DMS 273 treated with DMSO at 0.1 percent for 48 hours (cell line): ENCODE measurements around the gene SIGLEC6.

ENCODE experiments used
- DNase-seq: peaks from one replicate; lab custom pipeline; 2025; lab: John Stamatoyannopoulos, UW

SIGLEC6 gene

DNA sequence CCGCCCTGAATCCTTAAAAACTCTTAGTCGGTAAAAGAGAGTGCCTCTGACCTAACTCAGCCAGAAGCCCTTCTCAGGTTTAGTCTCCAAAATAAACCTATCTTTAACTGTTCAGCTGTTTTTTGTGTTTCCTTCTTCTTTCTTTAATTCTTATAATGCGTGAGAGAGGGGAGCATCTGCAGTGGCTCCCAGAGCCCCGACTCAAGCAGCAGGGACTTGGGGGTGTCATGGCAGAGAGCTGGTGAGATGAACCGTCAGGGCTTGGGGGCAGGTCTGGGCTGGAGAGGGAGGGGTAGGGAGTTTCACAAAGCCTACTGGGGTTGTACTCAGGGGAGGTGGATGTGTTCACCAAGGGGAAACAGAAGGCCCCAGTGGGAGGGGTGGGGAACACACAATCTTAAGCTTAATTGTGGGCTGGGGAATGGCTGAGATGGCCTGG is 16.8 kb upstream of the SIGLEC6 start:
- no peak for DNase-seq

DNA sequence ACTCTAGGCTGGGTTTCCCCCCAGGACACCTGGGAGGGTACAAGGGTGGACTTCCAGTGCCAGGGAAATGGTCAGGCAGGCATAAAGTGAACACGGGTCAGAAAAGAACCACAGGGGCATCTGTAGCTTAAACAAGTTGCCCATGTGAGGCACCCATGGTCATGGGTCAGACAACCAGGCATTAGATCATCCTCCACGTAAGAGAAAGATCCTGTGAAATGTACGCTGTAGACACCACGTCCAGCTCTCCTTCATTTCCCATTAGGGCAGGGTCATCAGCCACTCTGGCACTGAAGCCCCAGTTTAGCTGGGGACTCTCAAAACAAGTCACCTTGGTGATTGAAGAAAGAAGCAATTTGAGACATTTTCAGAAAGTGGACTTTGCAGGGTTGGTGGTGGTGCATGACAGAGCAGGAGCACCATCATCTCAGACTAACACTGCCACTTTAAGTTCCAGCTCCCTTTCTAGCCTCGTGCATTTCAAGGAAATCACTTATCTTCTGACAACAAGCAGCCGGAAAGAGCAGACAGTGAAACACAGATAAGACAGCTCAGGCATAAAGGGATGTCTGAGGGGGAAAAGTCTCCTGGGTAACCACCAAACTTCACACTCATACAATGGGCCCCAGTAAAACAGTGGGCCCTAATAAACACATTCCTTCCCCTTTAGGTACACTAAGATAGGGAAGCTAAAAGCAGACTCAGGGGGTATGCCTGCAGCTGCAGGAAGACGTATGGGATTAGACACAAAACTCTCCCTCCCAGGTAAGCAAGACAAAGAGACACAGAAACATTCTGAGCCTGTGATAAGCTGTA is 16.1 kb upstream of the SIGLEC6 start:
- no peak for DNase-seq

DNA sequence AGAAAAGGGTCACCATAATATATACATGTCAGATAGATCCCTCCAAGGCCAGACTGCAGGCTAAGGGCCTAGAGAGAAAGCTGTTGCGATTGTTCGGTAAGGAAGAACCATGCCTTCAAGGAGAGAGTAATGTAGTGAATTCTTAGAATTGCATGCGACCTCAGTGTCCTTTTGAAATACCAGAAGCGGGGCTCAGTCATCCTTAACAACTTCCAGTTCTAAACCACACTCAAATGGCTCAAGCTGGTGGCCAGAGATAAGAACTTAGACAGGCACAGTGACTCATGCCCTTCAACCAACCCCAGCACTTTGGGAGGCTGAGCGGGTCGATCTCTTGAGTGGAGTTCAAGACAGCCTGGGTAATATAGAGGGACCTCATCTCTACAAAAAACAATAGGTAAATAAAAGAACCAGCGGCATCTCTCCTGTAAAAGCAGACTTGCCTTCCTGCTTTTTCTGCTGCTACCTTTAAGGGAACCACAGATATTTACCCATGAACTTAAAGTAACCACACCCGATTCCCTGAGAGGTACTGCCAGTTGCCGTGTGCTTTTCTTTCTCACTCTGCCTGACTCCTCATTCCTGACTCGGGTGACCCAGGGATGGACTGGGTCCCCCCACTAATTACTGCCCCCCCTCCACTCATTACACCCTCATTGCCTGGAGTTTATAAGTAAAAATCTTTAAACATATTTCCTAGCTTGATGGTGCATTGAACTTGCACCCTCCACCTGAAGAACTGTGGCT is 15.4 kb upstream of the SIGLEC6 start:
- DNase-seq, result no peak

DNA sequence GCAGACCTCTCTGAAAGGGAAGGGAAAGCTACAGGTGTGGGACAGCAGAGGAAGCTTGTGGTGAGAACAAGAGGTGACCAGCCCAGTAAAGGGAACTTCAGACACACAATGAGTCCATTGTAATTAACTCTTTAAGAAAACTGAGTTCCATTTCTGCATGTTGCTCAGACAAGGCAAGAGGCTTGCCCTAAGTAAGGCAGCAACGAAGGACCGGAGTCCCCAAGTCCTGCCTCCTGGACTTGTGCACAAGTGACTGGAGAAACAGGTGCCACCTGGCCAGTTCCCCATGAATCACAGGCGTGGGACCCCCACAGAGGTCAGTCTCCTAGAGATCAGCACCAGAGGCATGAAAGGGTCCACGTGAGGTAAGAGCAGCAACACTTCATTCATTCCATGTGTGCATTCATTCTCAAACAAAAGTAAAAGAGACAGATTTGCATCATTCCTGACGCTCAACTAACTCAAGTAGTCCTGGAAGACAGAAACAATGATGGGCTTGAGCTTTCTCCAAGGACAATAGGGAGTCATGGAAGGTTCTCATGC is 14.7 kb upstream of the SIGLEC6 start:
- no peak for DNase-seq

- no peak for DNase-seq
Observed at GRCh38 chr19:51544038-51544437, 12.6 kb upstream of the SIGLEC6 start.

GRCh38 chr19:51542699-51543098 is 11.2 kb upstream of the SIGLEC6 start:
- DNase-seq, result no peak

DNA sequence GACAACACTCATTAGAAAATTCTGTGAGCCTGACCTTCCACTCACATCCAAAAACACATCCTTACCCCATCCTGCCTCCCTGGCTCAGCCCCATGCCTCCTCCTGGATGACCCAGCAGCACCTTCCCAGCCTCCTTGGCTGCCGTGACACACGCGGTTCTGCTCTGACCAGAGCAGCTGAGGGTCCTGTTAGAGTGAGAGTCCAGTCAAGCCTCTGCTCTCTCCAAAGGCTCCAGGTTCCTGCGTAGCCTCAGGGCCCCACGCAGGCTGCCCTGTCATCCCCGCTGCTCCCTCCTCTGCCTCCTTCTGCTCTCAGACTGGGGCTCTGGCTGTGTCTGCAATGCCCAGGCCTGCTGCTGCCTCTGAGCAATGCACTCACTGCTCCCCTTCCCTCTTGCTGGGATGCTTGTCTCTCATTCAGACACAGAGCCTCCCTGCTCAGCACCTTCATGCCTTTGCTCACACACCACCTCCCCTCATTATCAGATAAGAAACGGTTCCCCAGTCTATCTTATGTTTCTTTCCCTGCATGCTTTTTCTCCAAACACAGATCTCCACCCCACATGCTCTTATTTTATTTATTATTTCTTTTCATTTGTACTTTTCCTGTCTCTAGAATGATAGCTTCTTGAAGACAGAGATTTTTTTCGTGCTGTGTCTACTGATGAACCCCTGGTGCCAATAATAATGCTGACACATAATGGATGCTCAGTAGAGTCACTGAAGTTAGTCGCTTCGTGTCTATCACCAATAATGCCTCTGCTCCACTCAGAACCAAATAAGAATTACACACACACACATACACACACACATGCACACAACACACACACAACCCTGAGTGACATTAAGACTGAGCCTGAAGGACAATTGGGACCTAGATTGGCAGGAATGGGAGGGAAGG is 10.2 kb upstream of the SIGLEC6 start:
- no peak for DNase-seq

DNA sequence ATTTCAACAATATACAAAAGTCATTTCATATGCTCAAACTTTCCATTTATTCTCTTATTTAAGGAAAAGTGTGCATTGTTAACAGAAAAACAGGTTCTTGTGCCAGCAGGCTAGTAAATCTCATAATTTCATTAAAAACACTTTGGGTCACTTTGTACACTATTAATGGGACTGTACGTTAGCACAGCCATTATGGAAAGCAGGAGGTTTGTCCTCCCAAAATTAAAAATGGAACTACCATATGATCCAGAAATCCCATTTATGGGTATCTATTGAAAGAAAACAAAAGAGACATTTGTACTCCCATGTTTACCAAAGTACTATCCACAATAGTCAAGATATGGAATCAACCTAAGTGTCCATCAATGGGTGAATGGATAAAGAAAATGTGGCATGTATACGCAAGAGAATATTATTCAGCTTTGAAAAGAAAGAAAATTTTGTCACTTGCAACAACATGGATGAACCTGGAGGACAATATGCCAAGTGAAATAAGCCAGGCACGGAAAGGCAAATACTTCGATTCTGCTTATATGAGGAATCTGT is 8.4 kb upstream of the SIGLEC6 start:
- no peak for DNase-seq

GRCh38 chr19:51535535-51535934 is 4.1 kb upstream of the SIGLEC6 start:
- no peak for DNase-seq

DNA sequence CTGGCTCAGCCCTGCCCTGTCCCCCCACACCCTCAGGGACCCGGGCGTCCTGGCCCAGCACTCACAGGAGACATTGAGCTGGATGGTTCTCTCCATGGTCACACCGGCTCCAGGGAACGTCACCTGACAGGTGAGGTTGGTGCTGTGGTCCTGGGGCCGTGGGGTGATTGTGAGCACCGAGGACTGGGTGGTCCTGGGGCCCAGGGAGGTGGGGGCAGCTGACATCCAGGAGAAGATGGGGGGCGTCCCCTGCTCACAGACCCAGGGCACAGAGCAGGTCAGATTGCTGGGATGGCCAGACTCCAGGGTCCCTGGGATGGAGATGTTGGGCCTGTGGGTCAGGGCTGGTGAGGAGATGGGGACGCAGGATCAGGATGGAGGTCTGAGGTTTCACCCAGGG is 854 bp downstream of the SIGLEC6 start:
- no peak for DNase-seq

GRCh38 chr19:51529301-51529700 is 2.2 kb downstream of the SIGLEC6 start:
- DNase-seq, result no peak

GRCh38 chr19:51525651-51526050 is 5.8 kb downstream of the SIGLEC6 start:
- DNase-seq, result no peak

- no peak for DNase-seq
Observed at GRCh38 chr19:51524666-51525264, 6.7 kb downstream of the SIGLEC6 start.

GRCh38 chr19:51521781-51522180 is 9.7 kb downstream of the SIGLEC6 start:
- no peak for DNase-seq

DNA sequence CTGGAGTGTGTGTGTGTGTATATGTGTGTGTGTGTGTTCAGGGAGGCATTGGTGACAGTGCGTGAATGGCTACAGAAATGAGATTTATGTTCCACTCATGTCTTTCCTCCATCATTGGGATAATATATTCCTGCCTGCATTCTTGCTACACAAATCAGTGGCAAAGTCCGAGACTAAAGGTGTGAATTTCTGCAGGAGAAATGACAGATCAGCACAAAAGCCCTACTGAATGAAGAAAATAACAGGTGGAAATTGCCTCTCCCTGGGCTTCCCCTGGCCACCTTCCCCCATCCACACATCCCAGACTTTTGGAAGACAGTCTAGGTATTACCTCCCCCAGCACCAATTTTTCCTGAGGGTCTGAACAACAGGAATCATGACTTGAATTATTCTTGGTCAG is 10.1 kb downstream of the SIGLEC6 start:
- DNase-seq, result no peak

DNA sequence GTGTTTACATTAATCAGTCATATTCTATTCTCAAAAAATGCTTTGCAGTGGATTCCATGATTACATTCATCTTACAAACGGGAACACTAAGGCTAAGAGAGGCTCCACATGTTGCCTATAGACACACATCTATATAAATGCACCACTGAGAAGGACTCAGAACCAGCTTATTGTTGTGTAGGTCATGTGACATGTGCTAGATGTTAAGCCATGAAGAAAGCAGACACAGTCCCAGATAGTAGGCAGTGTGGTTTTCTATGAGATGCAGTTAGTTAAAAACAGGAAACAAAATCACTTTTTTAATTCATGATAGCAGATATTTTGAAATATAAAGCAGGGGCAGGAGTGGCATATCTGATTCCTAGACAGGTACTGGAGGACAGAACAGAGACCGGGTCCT is 10.7 kb downstream of the SIGLEC6 start:
- no peak for DNase-seq

GRCh38 chr19:51514866-51515481 is 16.5 kb downstream of the SIGLEC6 start:
- DNase-seq, result no peak

- DNase-seq, result no peak
Observed at GRCh38 chr19:51513968-51514367, 17.5 kb downstream of the SIGLEC6 start.

DNA sequence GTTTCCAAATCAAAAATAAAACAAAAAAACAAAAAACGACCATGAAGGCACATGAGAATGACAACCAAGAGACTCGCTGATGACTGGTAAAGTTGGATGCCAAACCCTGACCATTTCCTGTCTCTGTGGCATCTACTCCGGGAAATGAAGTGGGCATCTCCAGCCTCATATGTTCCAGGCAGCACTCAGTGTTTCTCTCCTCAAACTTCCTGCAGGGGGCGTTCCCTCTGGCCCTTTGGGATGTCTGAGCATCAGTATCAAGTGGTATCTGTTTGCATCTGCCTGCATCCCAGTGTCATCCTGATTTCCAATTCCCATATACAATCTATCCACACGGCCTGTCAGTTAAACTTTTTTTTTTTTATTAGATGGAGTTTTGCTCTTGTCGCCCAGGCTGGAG is 20.1 kb downstream of the SIGLEC6 start:
- DNase-seq, result no peak

DNA sequence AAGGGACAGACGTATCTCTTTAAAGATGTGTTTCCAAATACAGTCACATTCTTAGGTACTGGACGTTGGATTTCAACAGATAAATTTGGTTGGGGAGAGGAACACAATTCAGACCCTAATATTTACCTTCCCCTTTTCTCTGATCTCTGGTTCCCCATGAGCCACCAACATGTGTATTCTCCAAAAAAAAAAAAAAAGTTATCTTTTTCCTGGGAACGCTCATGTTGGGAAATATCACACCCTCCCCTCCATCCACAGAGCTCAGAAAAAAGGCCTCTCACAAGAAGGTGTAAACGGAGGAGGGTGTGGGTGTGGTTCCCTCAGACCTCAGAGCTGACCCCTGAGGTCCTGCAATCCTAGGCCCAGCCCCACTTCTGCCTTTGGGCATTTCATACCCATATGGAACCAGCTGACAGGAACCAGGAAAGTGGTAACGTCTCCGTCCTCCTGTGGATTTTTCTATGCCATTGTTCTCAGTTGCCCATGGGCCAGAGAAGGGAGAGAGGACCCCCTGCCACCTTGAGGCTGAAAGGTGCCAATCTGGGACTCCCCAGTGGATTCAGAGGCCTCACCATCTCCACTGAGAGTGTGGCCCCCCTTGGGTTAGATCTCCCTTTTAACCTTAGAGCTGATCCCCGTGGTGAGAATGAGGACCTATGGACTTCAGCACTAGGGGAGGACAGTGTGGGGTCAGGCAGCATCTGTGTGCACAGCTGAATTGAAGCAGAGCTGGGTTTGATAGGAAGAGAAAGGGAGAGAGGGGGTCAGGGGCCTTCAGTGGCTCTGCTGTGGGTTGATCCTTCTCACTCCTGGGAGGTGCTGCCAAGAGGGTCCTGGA is 21.4 kb downstream of the SIGLEC6 start:
- DNase-seq, result no peak
